ENCODE data around the gene TMC2. TPM values are rescaled to one million over a fixed set of nuclear protein-coding genes. Genes with fewer than 3 reads are reported as not detected.

TMC2 gene
- total RNA-seq, 1 experiment from 2014 or later = not detected

DNA sequence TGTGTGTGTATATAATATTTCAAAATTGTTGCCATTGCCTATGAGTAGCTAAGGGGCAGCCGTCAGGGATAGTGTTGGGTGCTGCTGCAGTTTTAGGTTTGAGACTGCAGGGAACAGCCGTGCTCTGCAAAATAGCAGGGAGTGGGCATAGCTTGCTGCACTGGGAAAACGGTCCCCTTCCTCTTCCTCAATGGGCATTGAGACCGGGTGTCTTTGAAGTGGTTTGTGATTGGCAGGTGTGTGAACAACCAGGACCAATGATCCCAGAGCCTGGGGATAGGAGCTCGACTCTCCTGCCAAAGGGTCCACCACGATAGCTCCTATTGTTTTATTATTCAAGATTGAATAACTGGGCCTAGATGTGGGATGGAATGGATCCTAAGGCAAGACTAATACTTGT, 151.1 kb downstream of the TMC2 start:
- no peak for ATAC-seq

DNA sequence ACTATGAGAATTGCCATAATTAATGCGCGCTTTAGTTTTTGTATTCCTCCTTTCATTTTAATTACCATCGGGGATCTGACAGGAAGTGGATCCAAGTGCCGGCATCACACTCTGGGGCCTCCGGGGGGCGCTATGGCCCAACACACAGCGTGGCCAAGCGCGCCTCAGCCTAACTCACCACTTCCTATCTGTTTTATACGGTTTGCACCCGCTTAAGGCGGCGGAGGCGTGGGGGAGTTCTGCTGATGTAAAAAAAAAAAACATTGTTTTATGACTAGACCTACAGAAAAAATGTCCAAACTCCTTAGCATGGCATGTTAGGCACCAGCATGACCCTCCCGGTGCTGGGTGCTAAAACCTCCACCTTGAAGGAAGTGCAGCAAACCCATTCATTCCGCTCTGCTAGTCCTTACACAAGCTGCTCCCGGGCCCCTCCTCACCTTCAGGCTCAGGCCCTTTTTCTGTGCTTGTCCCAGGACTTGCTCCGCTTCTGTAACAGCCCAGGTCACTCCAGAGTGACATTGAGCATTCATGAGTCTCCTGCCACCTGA, 151.7 kb downstream of the TMC2 start:
- intact Hi-C loops (cut with micrococcal nuclease; ENCODE audit: unreplicated experiment) = loop anchor here (5.0 kb wide), 2 partner anchors 54 to 164 kb away; no protein-coding TSS in a partner anchor
- Histone ChIP-seq H3K36me3 (ENCODE audit: control insufficient read depth, insufficient read depth, low read length) (no peaks in the 10 kb centered on the region), H3K27ac (ENCODE audit: low read length) (no peak overlapping the region), H3K9me3 (ENCODE audit: control insufficient read depth, insufficient read depth, low read depth, low read length) (no peaks in the 10 kb centered on the region), H3K4me1 (ENCODE audit: control insufficient read depth, insufficient read depth, low read length) (peaks cover 7% of the 10 kb centered on the region; the same call in 1 of the 2 replicates), H3K27me3 (ENCODE audit: control insufficient read depth, insufficient read depth, low read length) (no peaks in the 10 kb centered on the region), H3K4me3 (ENCODE audit: low read depth in 2 of 2, low read length in 2 of 2) (no peak overlapping the region; a peak in 1 of 4 replicates)
- DNase-seq (ENCODE audit: low read depth, low spot score) (no peak), ATAC-seq (no peak)
- POLR2A ChIA-PET = no interaction called here
- in situ Hi-C loops (cut with HindIII; ENCODE audit: low pct_unique_long_range_greater_than_20kb, low sequenced_read_pairs) = no loop called here
- TF ChIP-seq TCF7L2 (IDR thresholded peaks at IDR 0.05; ENCODE audit: low read depth, low read length) (no peak), POLR2AphosphoS5 (IDR thresholded peaks at IDR 0.05; ENCODE audit: low read depth, low read length) (no peak), CTCF (IDR thresholded peaks at IDR 0.05) (peak; percentile 90)
- BruUV-seq (replicated peaks) = no TSS peak
- CTCF ChIA-PET = interaction anchor here (0.6 to 1.5 kb wide), 2 partner anchors 17 to 146 kb away, joined by 3 to 4 read pairs; no protein-coding TSS in a partner anchor

More for the DNA sequence above, 151.1 kb downstream of the TMC2 start:
- ChIA-PET CTCF (interaction anchor here (0.6 to 1.5 kb wide), 2 partner anchors 16 to 145 kb away, joined by 3 to 4 read pairs; no protein-coding TSS in a partner anchor), POLR2A (no interaction called here)
- Histone ChIP-seq H3K9me3 (ENCODE audit: control insufficient read depth, insufficient read depth, low read depth, low read length) (no peaks in the 10 kb centered on the region), H3K27me3 (ENCODE audit: control insufficient read depth, insufficient read depth, low read length) (no peaks in the 10 kb centered on the region), H3K36me3 (ENCODE audit: control insufficient read depth, insufficient read depth, low read length) (no peaks in the 10 kb centered on the region), H3K4me3 (ENCODE audit: low read depth in 2 of 2, low read length in 2 of 2) (no peak overlapping the region), H3K4me1 (ENCODE audit: control insufficient read depth, insufficient read depth, low read length) (peaks cover 7% of the 10 kb centered on the region; the same call in 1 of the 2 replicates), H3K27ac (ENCODE audit: low read length) (no peak overlapping the region)
- in situ Hi-C loops (cut with HindIII; ENCODE audit: low pct_unique_long_range_greater_than_20kb, low sequenced_read_pairs) (no loop called here), intact Hi-C loops (cut with micrococcal nuclease; ENCODE audit: unreplicated experiment) (loop anchor here (5.0 kb wide), 2 partner anchors 55 to 165 kb away; no protein-coding TSS in a partner anchor)
- no TSS peak for BruUV-seq (replicated peaks)
- peak; percentile 50; the same call in 1 of the 2 replicates for TF ChIP-seq TCF7L2 (IDR thresholded peaks at IDR 0.05; ENCODE audit: low read depth, low read length)
- TF ChIP-seq, protein P1, sequence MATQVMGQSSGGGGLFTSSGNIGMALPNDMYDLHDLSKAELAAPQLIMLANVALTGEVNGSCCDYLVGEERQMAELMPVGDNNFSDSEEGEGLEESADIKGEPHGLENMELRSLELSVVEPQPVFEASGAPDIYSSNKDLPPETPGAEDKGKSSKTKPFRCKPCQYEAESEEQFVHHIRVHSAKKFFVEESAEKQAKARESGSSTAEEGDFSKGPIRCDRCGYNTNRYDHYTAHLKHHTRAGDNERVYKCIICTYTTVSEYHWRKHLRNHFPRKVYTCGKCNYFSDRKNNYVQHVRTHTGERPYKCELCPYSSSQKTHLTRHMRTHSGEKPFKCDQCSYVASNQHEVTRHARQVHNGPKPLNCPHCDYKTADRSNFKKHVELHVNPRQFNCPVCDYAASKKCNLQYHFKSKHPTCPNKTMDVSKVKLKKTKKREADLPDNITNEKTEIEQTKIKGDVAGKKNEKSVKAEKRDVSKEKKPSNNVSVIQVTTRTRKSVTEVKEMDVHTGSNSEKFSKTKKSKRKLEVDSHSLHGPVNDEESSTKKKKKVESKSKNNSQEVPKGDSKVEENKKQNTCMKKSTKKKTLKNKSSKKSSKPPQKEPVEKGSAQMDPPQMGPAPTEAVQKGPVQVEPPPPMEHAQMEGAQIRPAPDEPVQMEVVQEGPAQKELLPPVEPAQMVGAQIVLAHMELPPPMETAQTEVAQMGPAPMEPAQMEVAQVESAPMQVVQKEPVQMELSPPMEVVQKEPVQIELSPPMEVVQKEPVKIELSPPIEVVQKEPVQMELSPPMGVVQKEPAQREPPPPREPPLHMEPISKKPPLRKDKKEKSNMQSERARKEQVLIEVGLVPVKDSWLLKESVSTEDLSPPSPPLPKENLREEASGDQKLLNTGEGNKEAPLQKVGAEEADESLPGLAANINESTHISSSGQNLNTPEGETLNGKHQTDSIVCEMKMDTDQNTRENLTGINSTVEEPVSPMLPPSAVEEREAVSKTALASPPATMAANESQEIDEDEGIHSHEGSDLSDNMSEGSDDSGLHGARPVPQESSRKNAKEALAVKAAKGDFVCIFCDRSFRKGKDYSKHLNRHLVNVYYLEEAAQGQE (IDR thresholded peaks at IDR 0.05; ENCODE audit: insufficient read depth in 1 of 2, low read depth in 2 of 2, low read length in 1 of 2) = no peak
- DNase-seq (ENCODE audit: low read depth, low spot score) = no peak

- intact Hi-C loops (cut with micrococcal nuclease; ENCODE audit: unreplicated experiment) (no loop called here), in situ Hi-C loops (cut with HindIII; ENCODE audit: low pct_unique_long_range_greater_than_20kb, low sequenced_read_pairs) (no loop called here)
- H3K4me1 ChIP-seq (ENCODE audit: control insufficient read depth, insufficient read depth, low read length) = peaks cover 7% of the 10 kb centered on the region; the same call in 1 of the 2 replicates
- no peaks in the 10 kb centered on the region for H3K9me3 ChIP-seq (ENCODE audit: control insufficient read depth, insufficient read depth, low read depth, low read length)
- ChIA-PET POLR2A (interaction anchor here (0.5 kb wide), 1 partner anchor 42 kb away, joined by 4 read pairs; no protein-coding TSS in a partner anchor), CTCF (no interaction called here)
- no peak overlapping the region for H3K4me3 ChIP-seq (ENCODE audit: low read depth in 2 of 2, low read length in 2 of 2)
- TF ChIP-seq CTCF (IDR thresholded peaks at IDR 0.05) (no peak), POLR2AphosphoS5 (IDR thresholded peaks at IDR 0.05; ENCODE audit: low read depth, low read length) (no peak), TCF7L2 (IDR thresholded peaks at IDR 0.05; ENCODE audit: low read depth, low read length) (no peak), SIN3A (IDR thresholded peaks at IDR 0.05; ENCODE audit: borderline replicate concordance, insufficient read depth, low read depth, low read length) (no peak)
- TF ChIP-seq, protein P1 (IDR thresholded peaks at IDR 0.05; ENCODE audit: insufficient read depth in 1 of 2, low read depth in 2 of 2, low read length in 1 of 2) = no peak
- no peak for ATAC-seq
- BruUV-seq (replicated peaks) = no TSS peak
- DNase-seq (ENCODE audit: low read depth, low spot score) = no peak
- H3K36me3 ChIP-seq (ENCODE audit: control insufficient read depth, insufficient read depth, low read length) = no peaks in the 10 kb centered on the region
- H3K27ac ChIP-seq (ENCODE audit: low read length) = no peak overlapping the region
- H3K27me3 ChIP-seq (ENCODE audit: control insufficient read depth, insufficient read depth, low read length) = no peaks in the 10 kb centered on the region
These were observed 153.8 kb downstream of the TMC2 start for GRCh38 chr20:2690213-2690612.
